Neuron (in vitro differentiated cells): ENCODE results near the gene TAOK2.
A peak's percentile ranks its signal among the peaks of the same experiment; 100 is the strongest.

Experiments
- H2AFZ ChIP-seq: one replicate; pipeline ENCODE4 v1.6.1; 2013; ENCODE audit warnings: low read depth, mild to moderate bottlenecking, inconsistent platforms, low read length, moderate library complexity
- H3K27me3 ChIP-seq: one replicate; pipeline ENCODE4 v1.6.1; 2013; ENCODE audit warnings: low read length; ENCODE audit not compliant: insufficient read depth
- H3K36me3 ChIP-seq: one replicate; pipeline ENCODE4 v1.6.1; 2013; ENCODE audit warnings: low read length; ENCODE audit not compliant: insufficient read depth
- H3K4me1 ChIP-seq: one replicate; pipeline ENCODE4 v1.6.1; 2013; ENCODE audit warnings: low read length; ENCODE audit not compliant: insufficient read depth
- H3K4me3 ChIP-seq: 2 replicates; pipeline ENCODE4 v1.5.1; 2013; ENCODE audit warnings: mild to moderate bottlenecking, low read length, moderate library complexity
- H3K9me3 ChIP-seq: one replicate; pipeline ENCODE4 v1.6.1; 2013; ENCODE audit warnings: low read length

Gene TAOK2

DNA sequence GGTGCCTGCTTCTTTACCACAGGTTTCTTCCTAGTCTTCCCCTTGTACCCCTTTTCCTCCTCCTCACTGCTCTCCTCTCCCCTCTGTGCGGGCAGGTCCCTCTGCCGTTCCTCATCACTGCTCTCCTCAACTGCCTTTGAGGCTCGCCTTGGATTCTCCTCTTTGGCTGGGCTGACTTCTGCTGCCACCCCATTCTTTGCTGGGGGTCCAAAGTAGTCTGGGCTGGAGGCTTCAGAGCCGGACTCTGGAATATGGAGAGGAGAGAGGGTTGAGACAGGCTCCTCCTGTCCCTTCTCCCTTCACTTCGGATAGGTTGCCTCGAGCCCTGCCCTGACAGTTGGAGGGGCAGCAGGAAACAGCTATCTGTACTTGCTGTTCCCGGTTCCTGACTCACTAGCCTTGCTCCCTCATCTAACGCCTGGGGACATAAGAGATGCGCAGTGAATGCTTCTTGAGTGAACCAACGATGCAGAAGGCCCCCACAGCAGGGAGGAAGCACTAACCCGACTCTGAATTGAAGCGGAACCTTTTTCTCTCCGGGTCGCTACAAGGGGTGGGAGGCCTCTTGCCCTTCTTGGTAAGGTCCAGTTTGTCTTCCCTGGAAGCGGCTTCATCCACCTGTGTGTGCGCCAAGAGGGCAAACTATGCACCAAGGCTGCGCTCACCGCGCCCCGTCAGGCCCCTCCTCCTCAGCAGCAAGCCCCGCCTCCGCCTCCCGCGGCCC is 21.1 kb downstream of the TAOK2 start:
- H3K4me3 ChIP-seq = peak overlapping the region; percentile 73
- no peaks in the 10 kb centered on the region for H3K9me3 ChIP-seq
- no peaks in the 10 kb centered on the region for H3K27me3 ChIP-seq
- peaks cover 41% of the 10 kb centered on the region for H3K36me3 ChIP-seq
- H3K4me1 ChIP-seq = peaks cover 21% of the 10 kb centered on the region
- peak overlapping the region; percentile 78 for H2AFZ ChIP-seq

DNA sequence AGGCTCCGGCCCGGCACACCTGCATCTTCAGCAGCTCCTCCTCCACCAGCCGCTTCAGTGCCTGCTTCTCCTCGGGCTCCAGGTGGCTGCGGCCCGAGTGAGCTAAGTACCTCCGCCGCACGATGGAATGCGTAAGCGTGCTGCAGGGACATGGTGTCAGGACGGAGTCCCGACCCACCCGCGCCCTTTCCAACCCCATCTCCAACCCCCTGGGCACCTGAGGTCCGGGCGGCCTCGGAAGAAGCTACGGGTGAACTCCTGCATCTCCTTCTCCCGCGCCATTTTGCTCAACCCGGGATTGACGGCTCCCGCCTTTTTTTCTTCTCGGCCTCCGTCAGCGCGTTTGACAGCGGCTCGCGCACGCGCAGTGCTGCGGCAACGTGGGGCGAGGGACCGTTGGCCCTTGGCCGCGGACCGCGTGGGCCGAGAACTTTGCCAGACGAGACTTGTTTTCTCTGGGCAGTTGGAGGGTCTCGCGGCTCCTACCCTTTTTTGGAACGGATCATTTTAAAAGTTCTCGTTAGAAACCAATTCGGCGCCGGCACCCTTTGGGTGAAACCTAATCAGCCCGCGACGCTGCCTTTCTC is 21.7 kb downstream of the TAOK2 start, which contains the start of gene HIRIP3:
Gene HIRIP3 (minus strand): TSS at position 294 of the 587 bp plus-strand sequence. CDS start 12 bp downstream, at position 282.
- Histone ChIP-seq H3K9me3 (no peaks in the 10 kb centered on the region), H3K4me1 (peaks cover 21% of the 10 kb centered on the region), H3K4me3 (peak within 1 kb of the TSS; percentile 73), H3K36me3 (peaks cover 35% of the 10 kb centered on the region), H2AFZ (peak within 1 kb of the TSS; percentile 78), H3K27me3 (no peaks in the 10 kb centered on the region)

DNA sequence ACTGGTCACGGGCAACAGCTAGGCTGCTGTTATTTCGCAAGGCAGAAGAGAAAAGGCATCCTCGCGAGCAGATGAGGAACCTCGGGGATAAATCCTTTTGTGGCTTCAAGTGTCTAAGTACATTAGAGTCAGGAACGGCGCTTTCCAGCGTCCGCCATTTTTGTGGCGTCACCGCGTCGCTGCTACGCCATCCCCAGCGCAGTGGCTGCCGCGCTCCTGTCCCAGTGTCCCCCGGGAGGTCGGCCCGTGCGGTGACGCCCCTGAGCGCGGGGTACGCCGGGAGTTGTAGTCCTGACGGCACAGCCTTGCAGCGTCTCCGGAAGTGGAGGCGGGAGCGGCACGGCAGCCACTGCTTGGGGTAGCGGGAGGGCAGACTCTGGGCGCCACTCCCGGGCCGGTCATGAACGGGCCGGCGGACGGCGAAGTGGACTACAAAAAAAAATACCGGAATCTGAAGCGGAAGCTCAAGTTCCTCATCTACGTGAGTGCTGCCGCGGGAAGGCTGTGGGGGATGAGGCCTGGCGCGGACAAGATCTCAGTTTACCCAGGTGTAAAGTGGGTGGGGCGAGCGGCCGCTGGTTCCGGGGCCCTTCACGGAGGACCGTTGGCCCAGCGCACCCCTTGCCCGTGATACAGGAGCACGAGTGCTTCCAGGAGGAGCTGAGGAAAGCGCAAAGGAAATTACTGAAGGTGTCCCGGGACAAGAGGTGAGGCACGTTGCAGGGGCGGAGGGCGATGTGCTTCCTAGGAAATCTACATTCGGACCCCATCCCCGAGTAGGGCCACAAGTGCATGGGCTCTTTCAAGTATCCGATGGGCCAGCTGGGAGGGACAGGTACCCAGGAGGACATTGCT is 22.5 kb downstream of the TAOK2 start, which contains the start of gene INO80E:
Gene INO80E (plus strand): TSS at position 331 of the 855 bp plus-strand sequence. CDS start 70 bp downstream, at position 401.
- Histone ChIP-seq H2AFZ (peak within 1 kb of the TSS; percentile 78), H3K4me3 (peak within 1 kb of the TSS; percentile 73), H3K36me3 (peaks cover 32% of the 10 kb centered on the region), H3K4me1 (peaks cover 21% of the 10 kb centered on the region), H3K9me3 (no peaks in the 10 kb centered on the region), H3K27me3 (no peaks in the 10 kb centered on the region)

DNA sequence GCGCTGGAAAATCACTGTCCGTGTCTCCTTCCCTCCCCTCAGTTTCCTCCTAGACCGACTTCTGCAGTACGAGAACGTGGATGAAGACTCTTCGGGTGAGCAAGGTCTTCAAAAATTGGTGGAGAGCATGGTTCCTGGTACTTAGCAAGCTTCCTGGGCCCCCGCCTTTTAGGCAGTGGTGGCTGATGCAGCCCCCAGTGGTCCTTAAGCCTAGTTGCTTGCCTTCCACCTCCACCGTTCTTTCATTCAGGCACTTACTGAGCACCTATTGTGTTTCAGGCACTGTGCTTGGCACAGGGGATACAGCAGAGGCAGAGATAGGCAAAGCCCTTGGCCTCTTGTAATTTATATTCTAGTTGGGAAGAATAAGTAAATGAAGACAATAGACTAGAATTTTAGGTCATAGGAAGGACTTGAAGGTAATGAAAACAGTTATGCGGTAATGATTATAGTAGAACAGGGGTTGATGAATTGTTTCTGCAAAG is 23.1 kb downstream of the TAOK2 start:
- H3K9me3 ChIP-seq = no peaks in the 10 kb centered on the region
- no peaks in the 10 kb centered on the region for H3K27me3 ChIP-seq
- H2AFZ ChIP-seq = peak overlapping the region; percentile 78
- peaks cover 21% of the 10 kb centered on the region for H3K4me1 ChIP-seq
- H3K4me3 ChIP-seq = peak overlapping the region; percentile 73
- H3K36me3 ChIP-seq = peaks cover 28% of the 10 kb centered on the region

DNA sequence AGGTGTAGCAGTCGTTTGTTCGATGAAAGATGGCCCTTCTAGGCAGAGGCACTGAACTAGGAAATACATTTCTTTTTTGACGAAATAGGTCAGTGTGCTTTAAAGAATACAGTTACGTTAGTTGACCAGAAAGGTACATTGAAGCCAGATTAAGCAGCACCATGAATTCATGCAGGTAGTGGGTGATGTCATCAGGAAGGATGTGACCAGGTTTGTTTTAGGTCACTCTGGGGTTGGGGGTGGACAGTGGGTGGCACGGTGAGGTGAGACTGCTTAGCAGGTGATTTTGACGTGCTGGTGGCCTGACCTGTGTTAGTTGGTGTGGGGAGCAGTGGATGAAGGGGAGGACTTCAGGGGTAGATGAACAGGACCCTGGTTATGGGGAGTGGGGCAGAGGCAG is 25.9 kb downstream of the TAOK2 start:
- H3K27me3 ChIP-seq = no peaks in the 10 kb centered on the region
- no peak overlapping the region for H2AFZ ChIP-seq
- H3K9me3 ChIP-seq = no peaks in the 10 kb centered on the region
- peaks cover 7% of the 10 kb centered on the region for H3K36me3 ChIP-seq
- H3K4me1 ChIP-seq = peaks cover 13% of the 10 kb centered on the region
- no peak overlapping the region for H3K4me3 ChIP-seq

DNA sequence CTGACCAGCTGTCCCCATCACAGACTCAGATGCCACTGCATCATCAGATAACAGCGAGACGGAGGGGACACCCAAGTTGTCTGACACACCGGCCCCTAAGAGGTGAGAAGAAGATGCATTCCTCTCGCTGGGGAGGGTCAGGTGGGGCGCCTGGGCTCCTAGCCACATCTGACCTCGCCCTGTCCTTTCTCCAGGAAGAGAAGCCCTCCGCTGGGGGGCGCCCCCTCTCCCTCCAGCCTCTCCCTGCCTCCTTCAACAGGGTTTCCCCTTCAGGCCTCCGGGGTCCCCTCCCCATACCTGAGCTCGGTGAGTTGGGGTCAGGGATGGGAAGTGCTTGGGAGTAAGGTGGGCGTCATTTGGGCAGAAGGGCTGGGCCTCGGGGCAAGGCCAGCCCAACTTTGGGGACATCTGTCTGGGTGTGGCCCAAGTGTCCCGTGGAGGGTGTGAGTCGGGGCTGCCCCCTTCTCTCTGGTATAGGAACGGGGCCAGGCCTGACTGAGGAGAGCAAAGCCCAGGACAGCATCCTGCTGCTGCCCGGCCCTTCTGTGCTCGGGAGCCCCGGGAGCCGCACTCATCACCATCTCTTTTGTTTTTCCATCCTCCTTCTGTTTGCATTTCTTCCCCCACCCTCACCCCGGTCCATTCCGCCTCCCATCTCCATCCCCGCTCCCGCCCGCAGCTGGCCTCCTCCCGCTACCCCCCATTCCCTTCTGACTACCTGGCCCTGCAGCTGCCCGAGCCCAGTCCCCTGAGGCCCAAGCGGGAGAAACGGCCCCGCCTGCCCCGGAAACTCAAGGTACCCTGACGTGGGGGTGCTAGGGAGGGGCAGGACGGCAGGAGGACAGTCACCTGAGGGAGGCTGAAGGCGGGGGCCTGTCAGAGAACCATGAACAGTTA is 27.3 kb downstream of the TAOK2 start:
- no peak overlapping the region for H2AFZ ChIP-seq
- peaks cover 7% of the 10 kb centered on the region for H3K36me3 ChIP-seq
- H3K27me3 ChIP-seq = no peaks in the 10 kb centered on the region
- no peaks in the 10 kb centered on the region for H3K9me3 ChIP-seq
- H3K4me3 ChIP-seq = no peak overlapping the region
- H3K4me1 ChIP-seq = peaks cover 7% of the 10 kb centered on the region

DNA sequence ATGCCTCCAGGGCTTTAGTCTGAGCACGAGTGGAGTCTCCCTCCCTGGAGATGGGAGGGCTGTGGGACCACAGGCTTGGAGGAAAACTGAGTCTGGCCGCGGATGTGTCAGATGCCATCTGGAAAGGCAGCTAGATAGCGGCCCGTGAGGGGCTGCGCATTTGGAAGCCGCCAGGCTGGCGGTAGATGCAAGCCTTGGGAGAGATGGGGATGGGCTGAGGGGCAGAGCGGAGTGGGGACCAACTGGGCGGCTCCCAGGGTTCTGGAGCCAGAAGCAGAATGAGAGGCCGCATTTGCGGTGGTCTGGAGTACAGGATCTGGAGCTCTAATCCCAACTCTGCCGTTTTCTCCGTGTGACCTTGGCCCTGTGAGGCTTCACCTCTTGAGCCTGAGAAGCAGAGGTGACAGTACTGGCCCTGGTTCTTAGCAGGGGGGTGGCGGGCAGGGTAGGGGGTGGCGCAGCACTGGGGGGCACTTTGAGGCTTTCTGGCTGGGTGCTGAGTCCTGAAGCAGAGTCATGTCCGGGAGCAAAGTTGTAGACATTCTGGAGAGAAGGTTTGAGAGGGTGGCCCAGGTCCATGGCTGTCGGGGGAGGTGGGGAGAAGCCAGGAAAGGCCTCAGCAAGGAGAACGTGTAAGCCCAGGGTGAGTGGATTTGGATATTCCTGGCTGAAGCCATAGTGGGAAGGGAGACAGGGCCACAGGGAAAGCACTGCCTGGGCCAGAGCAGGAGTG is 29.1 kb downstream of the TAOK2 start:
- H3K27me3 ChIP-seq = no peaks in the 10 kb centered on the region
- H3K9me3 ChIP-seq = no peaks in the 10 kb centered on the region
- no peak overlapping the region for H3K4me3 ChIP-seq
- H3K4me1 ChIP-seq = no peaks in the 10 kb centered on the region
- H3K36me3 ChIP-seq = peaks cover 4% of the 10 kb centered on the region
- no peak overlapping the region for H2AFZ ChIP-seq

DNA sequence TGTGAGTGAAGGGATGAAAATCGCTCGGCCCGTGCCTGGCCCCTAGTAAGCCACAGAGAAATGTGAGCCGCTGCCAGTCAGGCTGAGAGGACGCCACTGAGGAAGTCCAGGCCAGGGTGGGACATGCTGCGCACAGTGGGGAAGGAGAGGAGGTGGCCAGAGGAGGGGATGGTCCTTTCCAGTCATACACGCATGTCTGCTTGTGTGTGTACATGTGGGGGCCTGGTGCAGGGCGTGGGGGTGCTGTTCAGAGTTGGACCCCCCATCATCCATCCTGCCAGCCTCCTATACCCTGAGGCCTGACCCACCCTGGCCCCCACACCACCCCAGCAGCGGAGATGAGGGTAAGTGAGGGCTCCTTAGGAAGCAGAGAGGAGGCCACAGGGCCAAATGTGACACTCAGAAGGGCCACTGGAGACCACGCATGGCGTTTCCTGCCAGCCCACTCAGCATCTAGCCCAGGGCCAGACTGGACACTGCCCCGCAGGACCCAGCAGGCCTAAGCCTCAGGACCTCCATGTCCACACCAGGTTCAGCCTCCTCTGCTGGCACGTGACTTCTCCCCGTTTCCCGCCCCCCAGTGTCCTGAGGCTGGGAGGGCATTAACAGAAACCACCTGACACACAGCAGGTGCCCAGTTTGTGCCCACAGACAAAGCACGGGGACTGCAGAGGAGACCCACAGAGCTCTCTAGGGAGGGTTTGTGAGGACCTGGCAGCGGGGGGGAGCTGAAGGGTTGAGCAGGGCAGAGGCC is 30.2 kb downstream of the TAOK2 start:
- H3K4me3 ChIP-seq = no peak overlapping the region
- no peaks in the 10 kb centered on the region for H3K27me3 ChIP-seq
- H3K36me3 ChIP-seq = peaks cover 3% of the 10 kb centered on the region
- no peaks in the 10 kb centered on the region for H3K9me3 ChIP-seq
- H2AFZ ChIP-seq = no peak overlapping the region
- H3K4me1 ChIP-seq = no peaks in the 10 kb centered on the region

DNA sequence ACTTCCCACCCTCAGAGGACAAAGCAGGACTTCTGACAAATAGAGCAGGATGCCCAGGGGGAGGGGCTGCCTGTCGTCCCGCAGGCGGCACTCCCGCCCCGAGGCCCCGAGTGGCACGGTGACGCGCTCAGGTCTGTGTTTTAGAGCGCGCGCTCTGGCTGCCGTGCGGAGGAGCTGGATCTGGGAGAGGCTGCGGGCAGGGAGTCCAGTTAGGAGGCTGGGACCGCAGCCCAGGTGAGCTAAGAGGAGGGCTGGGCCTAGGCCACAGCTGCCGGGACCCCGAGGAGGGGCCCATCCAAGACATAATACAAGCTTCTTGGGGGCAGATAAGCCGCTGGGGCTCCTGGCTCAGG is 30.7 kb downstream of the TAOK2 start:
- peaks cover 3% of the 10 kb centered on the region for H3K36me3 ChIP-seq
- H3K4me1 ChIP-seq = no peaks in the 10 kb centered on the region
- H3K27me3 ChIP-seq = no peaks in the 10 kb centered on the region
- no peak overlapping the region for H2AFZ ChIP-seq
- H3K9me3 ChIP-seq = no peaks in the 10 kb centered on the region
- no peak overlapping the region for H3K4me3 ChIP-seq

DNA sequence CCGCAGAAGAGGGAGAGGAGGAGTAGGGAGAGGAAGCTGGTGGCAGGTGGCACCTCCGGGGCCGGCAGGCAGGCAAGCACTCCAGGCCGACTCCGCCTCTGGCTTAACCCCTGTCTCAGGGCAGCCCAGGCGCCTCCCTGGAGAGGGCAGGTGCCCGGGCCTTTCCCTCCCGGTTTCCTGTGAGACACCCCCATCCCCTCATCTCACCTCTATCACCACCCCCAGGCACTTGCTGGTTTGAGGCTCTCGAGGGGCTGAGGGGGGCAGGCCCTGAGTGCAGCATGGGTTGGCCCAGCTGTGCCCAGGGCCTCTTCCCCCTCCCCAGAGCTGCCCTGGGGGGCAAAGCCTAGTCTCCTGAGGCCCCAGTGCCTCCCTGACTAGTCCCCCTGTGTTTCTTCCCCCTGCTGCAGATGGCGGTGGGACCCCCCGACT is 31.2 kb downstream of the TAOK2 start:
- H3K27me3 ChIP-seq = no peaks in the 10 kb centered on the region
- no peak overlapping the region for H3K4me3 ChIP-seq
- no peak overlapping the region for H2AFZ ChIP-seq
- H3K4me1 ChIP-seq = peaks cover under 1% of the 10 kb centered on the region
- no peaks in the 10 kb centered on the region for H3K9me3 ChIP-seq
- H3K36me3 ChIP-seq = peaks cover 3% of the 10 kb centered on the region

DNA sequence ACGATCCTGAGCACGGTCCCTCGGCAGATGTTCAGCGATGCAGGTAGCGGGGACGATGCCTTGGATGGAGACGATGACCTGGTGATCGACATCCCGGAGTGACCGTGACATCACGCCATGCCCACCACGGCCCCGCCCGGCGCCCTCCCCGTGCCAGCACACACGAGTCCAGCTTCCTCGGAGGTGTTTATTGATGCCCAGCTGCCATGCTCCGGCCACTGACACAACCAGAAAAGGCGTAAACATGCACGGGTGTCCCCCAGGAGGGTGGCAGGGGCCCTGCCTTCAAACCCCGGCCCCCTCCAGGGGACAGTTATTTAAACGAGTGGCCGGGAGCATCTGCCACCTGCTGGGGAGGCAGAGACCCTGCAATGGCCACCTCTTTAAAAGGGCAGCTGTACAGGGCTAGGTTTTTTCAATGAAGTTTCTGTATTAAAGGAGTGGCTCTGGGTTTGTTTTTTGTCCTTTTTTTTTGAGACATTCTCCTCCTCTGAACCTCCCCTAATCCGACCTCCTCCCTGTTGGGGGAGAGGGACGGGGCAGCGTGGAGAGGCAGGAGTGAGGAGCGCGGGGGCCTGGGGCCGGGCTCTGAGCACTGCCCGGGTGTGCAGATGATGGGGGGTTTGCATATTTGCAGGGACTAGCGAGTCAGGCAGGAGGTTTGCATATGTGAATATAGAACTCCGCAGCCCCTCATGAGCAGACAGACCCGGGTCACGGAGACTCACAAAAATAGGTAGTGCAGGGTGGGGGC is 31.9 kb downstream of the TAOK2 start:
- H3K36me3 ChIP-seq = peaks cover 3% of the 10 kb centered on the region
- H3K4me3 ChIP-seq = no peak overlapping the region
- H3K9me3 ChIP-seq = no peaks in the 10 kb centered on the region
- peaks cover 7% of the 10 kb centered on the region for H3K4me1 ChIP-seq
- no peak overlapping the region for H2AFZ ChIP-seq
- no peaks in the 10 kb centered on the region for H3K27me3 ChIP-seq
